ENCODE measurements around the gene GFOD1. TPM values are rescaled to one million over a fixed set of nuclear protein-coding genes. Genes with fewer than 3 reads are reported as not detected.
"Not testable (repeated sequence)": the region's sequence is repeated elsewhere in the genome, so short reads cannot be mapped to it uniquely, and the experiment has no call there.

The GFOD1 gene
- total RNA-seq, 1 experiment from 2014 or later: 2.2 TPM

DNA sequence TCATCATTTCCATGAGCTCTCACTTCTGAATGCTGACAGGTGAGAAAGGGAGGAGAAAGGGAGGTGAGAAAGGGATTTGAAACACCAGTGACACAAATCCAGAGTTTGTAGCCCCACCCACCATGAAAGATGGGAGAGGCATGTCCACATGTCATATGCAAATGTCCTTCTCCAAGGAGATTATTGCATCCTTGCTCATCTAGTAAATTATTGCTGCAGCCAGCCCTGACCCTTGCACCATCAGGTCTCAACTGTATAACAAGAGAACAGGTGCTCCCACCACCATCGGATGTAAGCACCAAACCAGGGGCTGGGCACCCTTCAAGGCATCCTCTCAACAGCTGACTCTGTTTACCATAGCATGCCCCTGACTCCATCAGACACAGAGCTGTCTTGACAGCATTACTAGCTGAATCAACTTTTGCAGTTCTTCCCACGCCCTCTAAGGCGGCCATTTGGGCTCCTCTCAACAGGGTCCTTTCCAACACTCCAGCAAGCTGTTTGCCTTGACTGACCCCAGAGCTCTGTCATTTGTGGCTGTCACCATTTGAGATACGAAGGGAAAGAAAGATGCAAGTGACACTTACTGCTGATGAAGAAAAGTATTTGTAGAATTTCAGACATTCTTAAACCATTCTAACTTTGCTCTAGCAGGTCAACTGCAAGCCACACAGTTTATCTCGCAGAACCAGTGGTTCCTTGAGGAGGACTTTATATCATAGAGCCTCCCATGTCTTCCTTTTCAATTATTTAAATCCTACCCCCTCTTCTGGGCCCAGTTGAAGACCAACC, 14.2 kb downstream of the GFOD1 start:
- in situ Hi-C loops (cut with HindIII; ENCODE audit: low pct_unique_long_range_greater_than_20kb, low sequenced_read_pairs): no loop called here
- no peak for DNase-seq (ENCODE audit: low read depth)

DNA sequence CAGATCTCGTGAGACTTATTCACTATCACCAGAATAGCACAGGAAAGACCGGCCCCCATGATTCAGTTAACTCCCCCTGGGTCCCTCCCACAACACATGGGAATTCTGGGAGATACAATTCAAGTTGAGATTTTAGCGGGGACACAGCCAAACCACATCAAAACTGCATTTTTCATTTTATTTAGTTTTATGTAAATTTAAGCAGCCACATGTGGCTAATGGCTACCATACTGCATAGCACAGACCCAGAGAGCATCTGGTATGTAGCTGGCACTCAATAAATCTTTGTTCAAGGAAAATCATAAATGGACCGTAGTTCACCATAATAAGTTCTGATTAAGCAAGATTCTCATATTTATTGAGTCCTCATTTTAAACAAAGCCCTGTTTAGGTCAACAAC, 15.3 kb downstream of the GFOD1 start:
- DNase-seq (ENCODE audit: low read depth): no peak
- in situ Hi-C loops (cut with HindIII; ENCODE audit: low pct_unique_long_range_greater_than_20kb, low sequenced_read_pairs): no loop called here

DNA sequence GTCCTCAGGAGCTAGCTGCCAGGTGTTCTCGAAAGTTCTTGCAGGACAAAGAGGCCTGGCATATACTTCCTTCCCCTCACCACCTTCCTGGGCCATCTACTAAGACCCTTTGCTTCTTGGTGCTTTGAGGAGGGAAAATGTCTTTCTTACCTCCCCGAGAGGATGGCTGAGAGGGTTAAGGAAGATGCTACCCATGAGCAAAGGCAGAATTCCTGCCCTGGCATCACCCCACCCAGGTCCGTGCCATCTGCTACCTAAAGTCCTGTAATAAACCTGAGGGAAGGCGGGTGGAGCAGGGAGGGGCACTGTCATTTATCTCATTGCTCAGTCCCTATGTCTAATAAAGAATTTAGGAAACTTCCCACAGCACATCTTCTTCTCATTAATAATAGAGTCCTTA, 16.2 kb downstream of the GFOD1 start:
- in situ Hi-C loops (cut with HindIII; ENCODE audit: low pct_unique_long_range_greater_than_20kb, low sequenced_read_pairs): no loop called here
- DNase-seq (ENCODE audit: low read depth): no peak

DNA sequence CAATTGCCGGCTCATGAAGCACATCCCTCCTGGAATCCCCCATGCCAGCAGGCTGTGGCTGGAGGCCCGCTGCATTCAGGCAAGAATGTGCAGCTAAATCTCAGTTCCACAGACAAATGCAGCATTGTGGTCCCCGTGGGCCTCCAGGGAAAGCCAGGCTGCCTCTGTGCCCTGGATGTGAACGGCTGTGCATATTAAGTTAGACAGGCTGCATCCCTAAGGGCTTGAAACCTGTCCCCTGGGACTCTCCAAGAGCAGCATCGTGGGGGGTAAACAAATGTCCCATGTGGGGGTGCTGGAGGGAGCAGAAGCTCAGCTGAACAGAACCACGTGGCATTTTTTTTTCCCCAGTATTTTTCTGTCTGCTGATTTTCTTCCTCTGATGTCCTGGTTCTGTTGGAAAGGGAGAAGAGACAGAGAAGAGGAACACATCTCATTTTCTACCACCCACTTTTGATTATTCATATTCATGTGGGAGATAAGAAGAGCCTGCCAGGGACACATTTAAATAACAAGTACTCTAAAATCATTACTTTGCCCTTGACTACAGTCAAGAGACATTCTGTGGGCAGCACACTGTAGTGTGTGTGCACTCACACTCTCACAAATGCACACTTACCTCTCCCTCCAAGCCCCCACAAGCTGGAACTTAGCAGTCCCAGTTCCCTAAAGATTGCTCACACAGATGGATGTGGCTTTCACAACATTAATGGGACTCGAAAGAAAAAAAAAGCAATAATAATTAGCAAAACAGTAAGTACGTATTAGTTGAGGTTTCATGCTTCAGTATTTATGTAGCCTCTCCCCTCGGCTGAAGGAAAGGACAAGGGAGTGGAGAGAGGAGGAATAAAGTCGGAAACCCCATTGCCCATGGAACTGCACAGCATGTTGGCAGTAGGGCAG, 16.9 kb downstream of the GFOD1 start:
- in situ Hi-C loops (cut with HindIII; ENCODE audit: low pct_unique_long_range_greater_than_20kb, low sequenced_read_pairs): no loop called here
- no peak for DNase-seq (ENCODE audit: low read depth)

DNA sequence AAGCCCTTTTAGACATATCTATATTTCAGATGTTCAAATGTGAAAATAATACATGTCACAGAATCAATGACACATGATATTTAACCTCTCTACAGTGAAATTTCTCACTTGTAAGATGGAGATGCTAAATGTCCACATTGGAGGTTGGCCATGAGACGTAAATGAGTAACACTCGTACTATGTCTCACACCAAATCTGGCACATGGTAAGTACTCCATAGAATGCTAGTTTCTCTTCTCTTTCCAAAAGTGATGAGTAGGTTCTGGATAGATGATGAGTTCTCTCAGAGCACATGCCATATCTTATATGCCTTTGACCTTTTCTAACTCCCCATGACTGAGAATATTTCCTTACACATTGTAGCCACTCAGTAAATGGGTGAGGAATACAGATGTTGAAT, 17.7 kb downstream of the GFOD1 start:
- in situ Hi-C loops (cut with HindIII; ENCODE audit: low pct_unique_long_range_greater_than_20kb, low sequenced_read_pairs): no loop called here
- DNase-seq (ENCODE audit: low read depth): no peak

DNA sequence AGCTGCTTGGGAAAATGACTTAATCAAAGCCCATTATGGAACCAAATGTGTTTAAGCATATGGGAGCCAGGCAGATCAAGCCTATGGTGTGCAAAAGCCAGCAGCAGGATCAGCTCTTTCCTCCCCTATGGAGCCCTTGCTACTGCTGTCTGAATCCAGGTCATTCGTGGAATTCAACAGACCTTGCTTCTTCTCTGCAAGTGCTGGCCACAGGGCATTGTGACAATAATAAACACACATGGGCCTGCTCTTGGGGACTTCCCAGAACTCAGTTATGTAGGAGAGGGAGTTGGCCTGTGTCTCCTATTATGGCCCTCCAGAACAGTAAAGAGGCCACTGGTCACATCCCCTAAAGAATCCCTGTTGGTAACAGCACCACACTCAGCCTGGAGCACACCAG, 18.6 kb downstream of the GFOD1 start:
- in situ Hi-C loops (cut with HindIII; ENCODE audit: low pct_unique_long_range_greater_than_20kb, low sequenced_read_pairs): no loop called here
- no peak for DNase-seq (ENCODE audit: low read depth)

DNA sequence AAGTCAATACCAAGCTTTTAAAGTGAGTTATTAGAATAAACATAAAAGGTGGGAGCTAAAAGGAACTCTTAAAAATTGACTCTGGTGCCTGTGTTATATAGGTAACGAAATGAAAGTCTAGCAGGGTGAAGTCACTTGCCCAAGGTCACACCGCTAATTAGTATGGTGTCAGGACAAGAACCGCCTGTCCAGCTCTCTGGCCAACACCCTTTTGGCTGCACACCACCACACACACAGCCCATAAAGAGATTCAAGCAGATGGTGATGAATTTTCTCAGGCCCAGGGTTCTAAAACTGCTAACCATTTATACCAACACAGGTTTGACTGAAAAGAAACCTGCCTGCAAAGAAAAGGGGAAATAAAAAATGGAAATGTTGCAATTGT, 20.2 kb downstream of the GFOD1 start:
- DNase-seq (ENCODE audit: low read depth): no peak
- in situ Hi-C loops (cut with HindIII; ENCODE audit: low pct_unique_long_range_greater_than_20kb, low sequenced_read_pairs): no loop called here

DNA sequence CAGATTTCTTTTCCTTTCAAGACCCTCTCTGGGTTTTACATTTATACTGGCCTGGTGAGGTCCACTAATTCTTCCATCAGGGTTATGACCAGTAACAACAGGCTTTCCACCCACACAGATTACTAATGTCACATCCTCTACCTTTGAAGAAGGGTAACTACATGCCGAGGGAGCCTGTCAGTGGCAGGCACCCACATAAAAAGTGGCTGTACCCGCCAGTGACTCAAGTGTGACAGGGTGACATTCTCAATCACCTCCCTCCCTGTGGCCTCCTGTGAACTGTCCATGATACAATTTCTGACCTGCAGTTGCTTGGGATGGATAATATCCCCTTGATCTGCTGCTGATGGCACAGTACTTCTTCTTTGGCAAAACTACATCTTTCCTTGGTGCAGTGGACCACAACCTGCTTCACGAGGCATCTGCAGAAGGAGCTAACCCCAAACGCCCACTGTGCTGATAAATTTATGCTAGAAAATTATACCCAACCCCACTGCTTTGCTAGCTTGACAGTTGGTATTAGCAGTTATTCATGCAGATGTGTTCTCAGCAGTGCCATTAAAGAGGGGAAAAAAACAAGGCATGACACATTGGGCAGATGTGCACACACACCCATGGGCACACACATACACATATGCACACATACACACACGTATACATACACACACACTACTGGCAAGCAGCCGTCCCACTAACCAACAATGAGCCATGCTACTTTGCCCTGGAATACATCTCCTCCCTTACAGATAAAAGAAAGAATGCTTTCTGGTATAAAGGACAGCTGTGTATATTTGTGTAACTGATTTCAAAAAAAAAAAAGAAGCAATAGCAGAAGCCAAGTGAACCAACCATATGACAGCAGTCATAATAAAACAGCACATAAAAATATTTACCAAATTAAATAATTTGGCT, 20.8 kb downstream of the GFOD1 start:
- DNase-seq (ENCODE audit: low read depth): no peak
- in situ Hi-C loops (cut with HindIII; ENCODE audit: low pct_unique_long_range_greater_than_20kb, low sequenced_read_pairs): no loop called here

DNA sequence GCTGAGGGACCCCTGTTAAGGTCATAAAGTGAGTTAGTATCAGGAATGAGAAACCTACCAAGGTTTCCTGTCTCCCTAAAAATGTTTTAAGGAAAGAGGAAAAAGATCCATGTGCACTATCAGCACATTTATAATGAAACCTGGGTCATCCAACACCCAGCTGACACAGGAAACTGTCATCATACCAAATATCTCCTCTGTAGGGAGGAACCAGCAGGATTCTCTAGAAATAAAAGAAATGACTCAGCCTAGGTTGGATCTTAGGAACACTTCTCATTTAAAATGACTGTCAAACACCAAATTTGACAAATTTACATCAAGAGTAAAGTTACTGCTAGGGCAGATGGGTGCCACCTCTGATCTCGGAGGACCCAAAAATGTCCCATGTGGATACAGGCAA, 21.7 kb downstream of the GFOD1 start:
- no peak for DNase-seq (ENCODE audit: low read depth)
- in situ Hi-C loops (cut with HindIII; ENCODE audit: low pct_unique_long_range_greater_than_20kb, low sequenced_read_pairs): no loop called here

DNA sequence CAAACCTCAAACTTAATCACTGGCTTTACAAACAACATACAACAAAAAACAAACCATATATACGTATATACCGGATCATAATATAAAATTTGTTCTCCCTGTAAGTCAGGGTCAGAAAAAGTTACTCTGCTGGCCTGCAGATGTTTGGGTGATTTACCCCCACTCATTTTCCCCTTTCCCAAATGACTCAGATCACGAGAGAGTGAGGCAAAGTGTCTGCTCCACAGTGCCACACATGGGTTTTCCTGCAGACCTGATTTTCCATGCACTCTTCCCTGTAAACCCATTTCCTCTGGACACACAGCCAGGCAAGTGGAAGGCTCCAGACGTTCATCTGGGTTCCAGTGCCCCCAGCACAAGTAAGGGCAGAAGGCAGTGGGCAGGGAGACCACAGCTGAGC, 23.5 kb downstream of the GFOD1 start:
- in situ Hi-C loops (cut with HindIII; ENCODE audit: low pct_unique_long_range_greater_than_20kb, low sequenced_read_pairs): no loop called here
- DNase-seq (ENCODE audit: low read depth): no peak

DNA sequence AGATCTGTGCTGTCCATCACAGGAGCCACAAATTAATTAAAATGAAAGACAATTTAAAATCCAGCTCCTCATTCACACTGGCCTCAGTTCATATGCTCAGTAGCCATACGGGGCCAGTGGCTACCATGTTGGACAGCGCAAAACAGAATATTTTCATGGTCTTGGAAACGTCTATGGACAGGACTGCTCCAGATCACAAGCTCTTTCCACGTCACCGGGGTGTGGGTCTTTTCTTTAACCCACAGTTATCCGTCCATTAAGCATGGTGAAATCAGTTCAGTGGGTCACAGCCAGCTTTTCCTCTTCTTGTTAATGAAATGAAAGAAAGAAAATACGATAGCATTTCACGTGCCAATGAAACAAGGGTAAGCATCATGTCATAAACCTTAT, 24.1 kb downstream of the GFOD1 start:
- in situ Hi-C loops (cut with HindIII; ENCODE audit: low pct_unique_long_range_greater_than_20kb, low sequenced_read_pairs): no loop called here
- DNase-seq (ENCODE audit: low read depth): no peak

DNA sequence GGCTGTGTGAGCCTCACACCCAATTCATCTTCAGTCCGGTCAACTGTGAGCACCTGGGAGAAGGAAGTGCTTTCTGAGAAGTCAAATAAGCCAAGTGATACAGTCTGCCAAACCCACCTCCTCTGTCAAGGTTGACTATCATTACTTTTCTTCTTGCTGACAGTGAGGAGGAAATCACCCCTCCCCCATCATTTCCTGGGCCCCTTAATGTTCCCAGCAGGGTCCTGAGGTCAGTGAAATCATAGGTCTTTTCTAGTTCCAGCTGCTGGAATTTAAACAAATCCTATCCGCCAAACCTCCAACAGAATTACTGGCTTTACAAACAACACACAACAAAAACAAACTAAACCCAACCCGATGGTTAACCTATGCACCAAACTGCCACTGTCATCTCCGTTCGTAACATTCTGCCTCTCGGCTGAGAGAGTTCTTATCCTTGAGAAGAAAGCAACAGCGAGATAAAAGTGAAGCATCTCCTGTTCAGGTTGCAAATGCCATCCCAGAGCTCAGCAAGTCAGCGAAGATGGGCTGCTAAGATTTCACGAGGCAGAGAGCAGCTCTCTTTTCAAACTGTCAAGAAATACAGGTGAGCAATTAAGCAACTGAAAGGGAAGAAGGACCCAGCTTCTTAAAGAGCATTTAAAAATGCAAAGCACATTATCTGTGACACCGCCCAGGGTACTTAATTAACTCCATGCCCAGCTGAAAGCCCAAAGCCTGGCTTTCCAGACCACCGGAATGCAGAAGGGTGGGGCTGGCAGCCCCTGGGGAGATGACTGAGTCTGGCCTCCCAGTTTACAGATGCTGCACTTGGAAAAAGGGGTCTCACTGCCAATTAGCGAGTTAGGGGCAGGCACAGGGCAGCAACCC, 24.7 kb downstream of the GFOD1 start:
- in situ Hi-C loops (cut with HindIII; ENCODE audit: low pct_unique_long_range_greater_than_20kb, low sequenced_read_pairs): no loop called here
- no peak for DNase-seq (ENCODE audit: low read depth)

DNA sequence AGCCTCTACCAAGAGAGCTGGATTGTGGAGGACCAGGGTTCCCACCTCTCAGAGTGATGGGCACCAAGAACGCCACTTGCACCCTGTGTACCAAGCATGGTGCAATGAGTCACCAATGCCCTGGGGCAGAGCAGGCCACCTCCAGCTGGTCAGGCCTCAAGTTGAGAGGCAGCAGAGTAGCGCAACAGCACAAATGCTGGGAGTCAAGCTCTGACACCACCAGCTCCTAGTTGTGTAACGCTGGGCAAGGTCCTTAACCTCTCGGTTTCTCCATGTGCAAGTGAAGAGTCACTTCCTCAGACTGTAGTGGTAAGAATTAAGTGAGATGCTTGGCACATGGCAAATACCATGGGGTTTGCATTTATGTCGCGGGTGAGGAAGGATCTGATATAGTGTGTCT, 25.6 kb downstream of the GFOD1 start:
- in situ Hi-C loops (cut with HindIII; ENCODE audit: low pct_unique_long_range_greater_than_20kb, low sequenced_read_pairs): no loop called here
- DNase-seq (ENCODE audit: low read depth): no peak

DNA sequence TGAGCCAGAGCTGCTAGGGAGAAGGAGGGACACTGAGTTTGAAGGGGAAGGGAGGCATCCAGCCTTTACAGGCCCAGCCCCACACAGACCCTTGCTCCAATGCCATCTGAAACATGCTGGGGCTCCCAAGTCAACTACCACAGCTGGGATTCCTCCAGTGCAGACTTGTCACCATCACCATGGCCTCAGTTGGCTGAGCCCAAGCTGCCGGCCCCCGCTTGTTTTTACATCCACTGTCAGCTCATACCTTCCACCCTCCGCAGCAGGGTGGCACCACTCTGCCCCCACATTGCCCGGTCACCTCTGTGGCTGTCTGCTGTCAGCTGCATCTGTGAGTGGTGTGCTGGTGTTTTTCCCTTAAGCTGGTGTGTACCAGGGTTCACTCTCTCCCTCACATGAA, 26.1 kb downstream of the GFOD1 start:
- no peak for DNase-seq (ENCODE audit: low read depth)
- in situ Hi-C loops (cut with HindIII; ENCODE audit: low pct_unique_long_range_greater_than_20kb, low sequenced_read_pairs): no loop called here

DNA sequence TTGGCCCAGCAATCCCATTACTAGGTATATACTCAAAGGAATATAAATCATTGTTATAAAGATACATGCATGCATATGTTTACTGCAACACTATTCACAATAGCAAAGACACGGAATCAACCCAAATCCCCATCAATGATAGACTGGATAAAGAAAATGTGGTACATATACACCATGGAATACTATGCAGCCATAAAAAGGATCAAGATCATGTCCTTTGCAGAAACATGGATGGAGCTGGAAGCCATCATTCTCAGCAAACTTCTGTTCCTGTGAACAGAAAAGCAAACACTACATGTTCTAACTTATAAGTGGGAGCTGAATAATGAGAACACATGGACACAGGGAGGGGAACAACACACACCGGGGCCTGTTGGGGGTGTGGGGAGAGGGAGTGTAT, 27.1 kb downstream of the GFOD1 start:
- in situ Hi-C loops (cut with HindIII; ENCODE audit: low pct_unique_long_range_greater_than_20kb, low sequenced_read_pairs); DNase-seq (ENCODE audit: low read depth): not testable (repeated sequence)

DNA sequence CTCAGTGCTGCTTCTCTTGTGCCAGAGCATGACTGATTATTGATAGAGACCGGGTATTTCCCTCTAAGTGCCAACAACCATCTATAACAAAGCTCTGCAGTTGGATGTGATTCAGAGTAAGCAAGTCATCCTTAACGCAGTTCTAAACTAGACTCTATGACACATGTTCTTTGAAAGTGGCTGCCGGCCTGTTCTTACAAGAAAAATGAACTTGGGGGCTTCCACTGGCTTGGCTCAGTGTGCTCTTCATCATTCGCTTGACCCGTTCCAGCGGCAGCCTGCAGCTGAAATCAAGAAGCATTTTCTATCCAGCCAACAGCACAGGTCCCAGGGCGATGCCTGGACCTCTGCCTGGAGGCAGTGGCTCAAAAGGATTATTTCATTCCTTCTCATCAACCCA, 29.8 kb downstream of the GFOD1 start:
- no peak for DNase-seq (ENCODE audit: low read depth)
- in situ Hi-C loops (cut with HindIII; ENCODE audit: low pct_unique_long_range_greater_than_20kb, low sequenced_read_pairs): no loop called here

DNA sequence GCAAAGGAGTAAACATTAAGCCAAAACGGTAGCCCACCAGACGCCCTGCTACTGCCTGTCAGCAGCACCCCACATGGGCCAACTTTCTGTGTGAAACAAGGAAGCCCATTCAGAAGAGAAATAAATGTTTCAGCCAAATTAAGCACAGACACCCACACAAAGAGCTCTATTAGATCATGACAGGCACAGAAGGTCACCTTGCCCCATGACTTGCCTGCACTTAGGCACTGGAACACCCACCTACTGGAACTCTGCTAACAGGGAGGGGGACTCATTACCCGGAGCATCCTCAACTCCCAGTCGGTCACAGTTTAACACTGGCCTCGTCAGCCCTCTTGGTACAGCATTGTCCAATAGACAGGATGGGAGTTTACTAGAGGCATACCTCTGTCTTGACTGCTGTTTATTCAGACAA, 31.8 kb downstream of the GFOD1 start:
- DNase-seq (ENCODE audit: low read depth): no peak
- in situ Hi-C loops (cut with HindIII; ENCODE audit: low pct_unique_long_range_greater_than_20kb, low sequenced_read_pairs): no loop called here

Data from Caki2 (cell line).